Activated CD8-positive, alpha-beta T cell treated with anti-CD3 and anti-CD28 coated beads for 36 hours (primary cell): ENCODE measurements around the gene RNLS. TPM values are rescaled to one million over a fixed set of nuclear protein-coding genes. Genes with fewer than 3 reads are reported as not detected.

Experiments used
- ATAC-seq: fragments of 200-7000 bp; cut with Tn5 transposase; one replicate; pipeline ENCODE4 v1.10.0; 2021; ENCODE audit warnings: mild to moderate bottlenecking, moderate library complexity
- CTCF ChIA-PET: fragments of 350-600 bp; sonication (Branson Sonifier 250); formaldehyde crosslinking; loops from one replicate; lab custom pipeline; 2021; ENCODE audit warnings: antibody characterized with exemption; lab: Charles Lee
- POLR2A ChIA-PET: fragments of 350-600 bp; sonication (Branson Sonifier 250); formaldehyde crosslinking; loops from one replicate; lab custom pipeline; 2021; ENCODE audit warnings: antibody characterized with exemption; lab: Charles Lee
- DNase-seq: peaks from one replicate; pipeline ENCODE4 v3.0.0-alpha.2; 2020
- H3K27ac Mint-ChIP-seq: one replicate; pipeline ENCODE4 v1.8.0; 2021; ENCODE audit warnings: mild to moderate bottlenecking, mixed read lengths
- H3K27me3 Mint-ChIP-seq: one replicate; pipeline ENCODE4 v1.8.0; 2021; ENCODE audit warnings: mixed read lengths
- H3K36me3 Mint-ChIP-seq: one replicate; pipeline ENCODE4 v1.8.0; 2021; ENCODE audit warnings: low read depth, mixed read lengths
- H3K4me1 Mint-ChIP-seq: one replicate; pipeline ENCODE4 v1.8.0; 2021; ENCODE audit warnings: low read depth, mixed read lengths
- H3K4me3 Mint-ChIP-seq: one replicate; pipeline ENCODE4 v1.8.0; 2021; ENCODE audit warnings: mild to moderate bottlenecking, moderate library complexity, mixed read lengths
- H3K9me3 Mint-ChIP-seq: one replicate; pipeline ENCODE4 v1.8.0; 2021; ENCODE audit warnings: mixed read lengths
- CTCF ChIP-seq: fragments of 200-600 bp; IDR thresholded peaks from one replicate; pipeline ENCODE4 v1.8.0; 2022; ENCODE audit warnings: antibody characterized with exemption, mild to moderate bottlenecking
- intact Hi-C: fragments of 100-400 bp; cut with micrococcal nuclease; formaldehyde crosslinking; loops from one replicate; pipeline ENCODE4 v1.10.0; 2022
- total RNA-seq, 2 experiments: library from RNA; stranded (reverse); gene quantifications; one replicate each; pipeline ENCODE4 v1.2.3, GENCODE V29; 2021

RNLS gene
- total RNA-seq, 2 experiments from 2014 or later = 4.5 TPM

- Mint-ChIP-seq H3K27me3 (no peaks in the 10 kb centered on the region), H3K4me1 (no peaks in the 10 kb centered on the region), H3K27ac (no peak overlapping the region), H3K9me3 (no peaks in the 10 kb centered on the region), H3K36me3 (no peaks in the 10 kb centered on the region), H3K4me3 (no peak overlapping the region)
- intact Hi-C loops = no loop called here
- no peak for ATAC-seq
- DNase-seq = no peak
- no peak for TF ChIP-seq CTCF
- POLR2A ChIA-PET = no interaction called here
- CTCF ChIA-PET = no interaction called here
These were observed 100.9 kb downstream of the RNLS start for GRCh38 chr10:88482220-88482619.

GRCh38 chr10:88478256-88478655, 104.9 kb downstream of the RNLS start:
- ChIA-PET CTCF (interaction anchor here (0.9 kb wide), 1 partner anchor 42 kb away, joined by 3 read pairs; no protein-coding TSS in a partner anchor), POLR2A (no interaction called here)
- ATAC-seq = no peak
- Mint-ChIP-seq H3K9me3 (no peaks in the 10 kb centered on the region), H3K36me3 (no peaks in the 10 kb centered on the region), H3K27ac (no peak overlapping the region), H3K4me3 (no peak overlapping the region), H3K4me1 (no peaks in the 10 kb centered on the region), H3K27me3 (no peaks in the 10 kb centered on the region)
- no peak for TF ChIP-seq CTCF
- intact Hi-C loops = no loop called here
- DNase-seq = no peak

- intact Hi-C loops = no loop called here
- no peak overlapping the region for H3K4me3 Mint-ChIP-seq
- POLR2A ChIA-PET = no interaction called here
These were observed 105.6 kb downstream of the RNLS start for GRCh38 chr10:88477343-88478085.

GRCh38 chr10:88474884-88475844, 108.0 kb downstream of the RNLS start:
- H3K27ac Mint-ChIP-seq = no peak overlapping the region
- ChIA-PET POLR2A (no interaction called here), CTCF (no interaction called here)
- no peaks in the 10 kb centered on the region for H3K27me3 Mint-ChIP-seq
- intact Hi-C loops = no loop called here
- no peaks in the 10 kb centered on the region for H3K9me3 Mint-ChIP-seq
- no peak for TF ChIP-seq CTCF
- no peaks in the 10 kb centered on the region for H3K4me1 Mint-ChIP-seq
- ATAC-seq (no peak), DNase-seq (no peak)
- no peaks in the 10 kb centered on the region for H3K36me3 Mint-ChIP-seq
- H3K4me3 Mint-ChIP-seq = no peak overlapping the region

More at GRCh38 chr10:88477343-88478085, 105.6 kb downstream of the RNLS start:
- ATAC-seq = no peak
- CTCF ChIA-PET = interaction anchor here (0.9 kb wide), 1 partner anchor 41 kb away, joined by 3 read pairs; no protein-coding TSS in a partner anchor
- Mint-ChIP-seq H3K36me3 (no peaks in the 10 kb centered on the region), H3K4me1 (no peaks in the 10 kb centered on the region), H3K27me3 (no peaks in the 10 kb centered on the region), H3K9me3 (no peaks in the 10 kb centered on the region), H3K27ac (no peak overlapping the region)
- no peak for TF ChIP-seq CTCF
- DNase-seq = no peak
